ENCODE measurements around the gene LINGO1.

- TF ChIP-seq ZFX (IDR thresholded peaks at IDR 0.05; ENCODE audit: borderline replicate concordance) (no peak), CTCF (IDR thresholded peaks at IDR 0.05) (no peak)
Observed at GRCh38 chr15:77599899-77600298, 32.8 kb downstream of the LINGO1 start.

Data from 22Rv1 (cell line).